Activated T-cell treated with anti-CD3 and anti-CD28 coated beads for 1 hour (primary cell): ENCODE measurements around the gene VSIG10L.

Source experiments
- DNase-seq: peaks from one replicate; pipeline ENCODE4 v3.0.0-alpha.2; 2020; ENCODE audit warnings: low read depth

Gene VSIG10L

GRCh38 chr19:51338563-51339312, 3.2 kb downstream of the VSIG10L start:
- DNase-seq, result peak; percentile 83

- DNase-seq, result no peak
These were observed 3.9 kb downstream of the VSIG10L start for GRCh38 chr19:51337861-51338562.

GRCh38 chr19:51337141-51337860, 4.6 kb downstream of the VSIG10L start:
- no peak for DNase-seq

GRCh38 chr19:51333836-51334460, 8.0 kb downstream of the VSIG10L start:
- DNase-seq, result no peak

- DNase-seq, result no peak
These were observed 10.2 kb downstream of the VSIG10L start for GRCh38 chr19:51331716-51332115.

- no peak for DNase-seq
These were observed 10.7 kb downstream of the VSIG10L start for GRCh38 chr19:51331193-51331592.

GRCh38 chr19:51330366-51330765, 11.6 kb downstream of the VSIG10L start:
- DNase-seq, result no peak

- DNase-seq, result no peak
These were observed 12.5 kb downstream of the VSIG10L start for GRCh38 chr19:51329411-51329810.

GRCh38 chr19:51327066-51328001, 14.6 kb downstream of the VSIG10L start:
- peak; percentile 28 for DNase-seq

GRCh38 chr19:51326216-51327065, 15.5 kb downstream of the VSIG10L start:
- DNase-seq, result no peak

- DNase-seq, result no peak
These were observed 16.6 kb downstream of the VSIG10L start for GRCh38 chr19:51325161-51325976.

- no peak for DNase-seq
These were observed 17.8 kb downstream of the VSIG10L start for GRCh38 chr19:51324167-51324481.

- DNase-seq, result no peak
These were observed 18.3 kb downstream of the VSIG10L start for GRCh38 chr19:51323481-51324166.

GRCh38 chr19:51321799-51322198, 20.1 kb downstream of the VSIG10L start:
- DNase-seq, result no peak

- DNase-seq, result no peak
These were observed 21.7 kb downstream of the VSIG10L start for GRCh38 chr19:51320280-51320657.

GRCh38 chr19:51319649-51320279, 22.2 kb downstream of the VSIG10L start:
- no peak for DNase-seq

- DNase-seq, result no peak
These were observed 23.0 kb downstream of the VSIG10L start for GRCh38 chr19:51318687-51319648.
